Mucosa of descending colon (tissue), 3 donors: Measurements from ENCODE around the gene NTRK1. TPM values are rescaled to one million over a fixed set of nuclear protein-coding genes. Genes with fewer than 3 reads are reported as not detected.

ENCODE experiments used
- ATAC-seq: fragments of 200-7000 bp; cut with Tn5 transposase; one replicate; pipeline ENCODE4 v1.9.1; 2020; ENCODE audit warnings: mild to moderate bottlenecking, moderate library complexity
- DNase-seq, 3 donors: peaks; one replicate each; pipeline ENCODE4 v3.0.0-alpha.2; 2020
- H3K36me3 ChIP-seq: fragments of 200-600 bp; one replicate; pipeline ENCODE4 v1.8.0; 2021; ENCODE audit warnings: low read depth, mild to moderate bottlenecking
- H3K4me1 ChIP-seq: fragments of 200-600 bp; one replicate; pipeline ENCODE4 v1.8.0; 2021; ENCODE audit warnings: low read depth, mild to moderate bottlenecking
- H3K4me3 ChIP-seq: fragments of 200-600 bp; one replicate; pipeline ENCODE4 v1.8.0; 2021; ENCODE audit warnings: mild to moderate bottlenecking
- H3K9me3 ChIP-seq: fragments of 200-600 bp; one replicate; pipeline ENCODE4 v1.8.0; 2021; ENCODE audit warnings: mild to moderate bottlenecking
- intact Hi-C, 2 donors: fragments of 100-400 bp; cut with DNase I in 1 of 2; cut with micrococcal nuclease in 1 of 2; formaldehyde crosslinking; loops; one replicate each; pipeline versions ENCODE4 v1.11.0 to v1.11.1; 2022; cut with DNase I, micrococcal nuclease
- total RNA-seq, 3 donors: library from RNA; stranded (reverse); fragmentation: NEBNext Ultra II Directional in 2 of 3; extraction: Animal tissue kit (Norgen Biotek cat#: 25700) in 2 of 3; gene quantifications; one replicate each; pipeline versions ENCODE4 v1.2.1 to v1.2.4, GENCODE V29; 2021 to 2023
- TF ChIP-seq, protein P1 (sequence below): fragments of 200-600 bp; IDR thresholded peaks from one replicate; pipeline ENCODE4 v1.8.0; 2022; ENCODE audit warnings: antibody characterized with exemption, mild to moderate bottlenecking
- donor health status: DM: no; HTN: no; CAD: no; lungs with moderate emphysema.
- donor health status: DM: no; HTN: no; CAD: no.
- donor health status: DM: no; HTN: yes; CAD: no.

The NTRK1 gene
- total RNA-seq, 3 donors from 2014 or later: 0.67 to 1.3 (median 0.79) TPM

DNA sequence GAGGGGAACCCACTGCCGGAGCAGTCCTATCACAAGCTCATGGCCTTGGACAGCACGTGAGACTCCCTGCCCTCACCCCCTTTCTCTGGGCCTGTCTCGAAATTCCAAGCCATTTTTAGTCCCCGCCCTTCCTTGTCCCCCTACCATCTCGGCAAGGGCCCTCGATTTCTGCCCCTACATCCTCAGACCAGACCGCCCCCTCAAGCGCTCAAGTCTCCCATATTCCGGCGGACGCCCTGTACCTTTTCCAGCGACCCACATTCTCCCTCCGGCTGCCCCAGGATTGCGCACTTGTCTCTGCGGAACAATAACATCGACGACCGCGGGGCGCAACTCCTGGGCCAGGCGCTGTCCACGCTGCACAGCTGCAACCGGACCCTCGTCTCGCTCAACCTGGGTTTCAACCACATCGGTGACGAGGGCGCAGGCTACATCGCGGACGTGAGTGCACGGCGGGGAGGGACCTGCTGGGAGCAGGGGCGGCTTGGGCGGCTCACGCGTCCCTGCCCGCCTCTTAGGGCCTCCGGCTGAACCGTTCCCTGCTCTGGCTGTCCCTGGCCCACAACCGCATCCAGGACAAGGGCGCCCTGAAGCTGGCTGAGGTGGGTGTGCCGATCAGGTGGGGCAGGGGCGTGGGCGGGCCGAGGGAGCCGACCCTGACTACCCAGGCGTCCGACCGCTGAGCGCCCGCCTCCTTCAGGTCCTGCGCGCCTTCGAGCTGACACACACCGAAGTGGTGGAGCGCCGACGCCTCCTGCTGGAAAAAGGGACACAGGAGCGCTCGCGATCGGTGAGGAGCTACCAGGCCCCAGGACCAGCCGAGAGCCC, 66.8 kb downstream of the NTRK1 start:
- TF ChIP-seq, protein P1, sequence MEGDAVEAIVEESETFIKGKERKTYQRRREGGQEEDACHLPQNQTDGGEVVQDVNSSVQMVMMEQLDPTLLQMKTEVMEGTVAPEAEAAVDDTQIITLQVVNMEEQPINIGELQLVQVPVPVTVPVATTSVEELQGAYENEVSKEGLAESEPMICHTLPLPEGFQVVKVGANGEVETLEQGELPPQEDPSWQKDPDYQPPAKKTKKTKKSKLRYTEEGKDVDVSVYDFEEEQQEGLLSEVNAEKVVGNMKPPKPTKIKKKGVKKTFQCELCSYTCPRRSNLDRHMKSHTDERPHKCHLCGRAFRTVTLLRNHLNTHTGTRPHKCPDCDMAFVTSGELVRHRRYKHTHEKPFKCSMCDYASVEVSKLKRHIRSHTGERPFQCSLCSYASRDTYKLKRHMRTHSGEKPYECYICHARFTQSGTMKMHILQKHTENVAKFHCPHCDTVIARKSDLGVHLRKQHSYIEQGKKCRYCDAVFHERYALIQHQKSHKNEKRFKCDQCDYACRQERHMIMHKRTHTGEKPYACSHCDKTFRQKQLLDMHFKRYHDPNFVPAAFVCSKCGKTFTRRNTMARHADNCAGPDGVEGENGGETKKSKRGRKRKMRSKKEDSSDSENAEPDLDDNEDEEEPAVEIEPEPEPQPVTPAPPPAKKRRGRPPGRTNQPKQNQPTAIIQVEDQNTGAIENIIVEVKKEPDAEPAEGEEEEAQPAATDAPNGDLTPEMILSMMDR: peak; percentile 45
- no peaks in the 10 kb centered on the region for H3K36me3 ChIP-seq
- ATAC-seq (peak; percentile 76), DNase-seq (peak in 2 of 3 donors; percentile 78 to 83)
- no peaks in the 10 kb centered on the region for H3K9me3 ChIP-seq
- peaks cover 20% of the 10 kb centered on the region for H3K4me1 ChIP-seq
- H3K4me3 ChIP-seq: no peak overlapping the region
- intact Hi-C loops: no loop called here

DNA sequence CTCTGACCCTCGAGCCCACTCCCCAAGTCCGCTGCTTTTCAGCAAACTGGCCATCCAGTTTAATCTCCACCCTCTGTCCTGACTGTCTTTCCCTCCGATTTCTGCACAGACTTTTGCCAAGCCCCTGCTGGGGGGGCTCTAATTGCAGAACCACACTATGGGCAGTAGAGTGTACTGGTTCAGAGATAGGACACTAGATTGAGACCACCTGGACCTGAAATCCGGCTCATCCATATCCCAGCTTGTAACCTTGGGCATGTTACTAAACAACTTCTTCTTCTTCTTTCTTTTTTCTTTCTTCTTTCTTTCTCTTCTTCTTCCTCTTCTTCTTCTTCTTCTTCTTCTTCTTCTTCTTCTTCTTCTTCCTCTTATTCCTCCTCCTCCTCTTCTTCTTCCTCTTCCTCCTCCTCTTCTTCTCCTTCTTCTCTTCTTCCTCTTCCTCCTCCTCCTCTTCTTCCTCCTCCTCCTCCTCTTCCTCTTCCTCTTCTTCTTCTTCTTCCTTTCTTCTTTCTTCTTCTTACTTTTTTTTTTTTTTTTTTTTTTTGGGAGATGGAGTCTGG, 67.5 kb downstream of the NTRK1 start:
- DNase-seq: no peak
- TF ChIP-seq, protein P1: no peak
- H3K4me1 ChIP-seq: peaks cover 20% of the 10 kb centered on the region
- H3K4me3 ChIP-seq: no peak overlapping the region
- H3K36me3 ChIP-seq: no peaks in the 10 kb centered on the region
- H3K9me3 ChIP-seq: no peaks in the 10 kb centered on the region
- intact Hi-C loops: no loop called here
- no peak for ATAC-seq

DNA sequence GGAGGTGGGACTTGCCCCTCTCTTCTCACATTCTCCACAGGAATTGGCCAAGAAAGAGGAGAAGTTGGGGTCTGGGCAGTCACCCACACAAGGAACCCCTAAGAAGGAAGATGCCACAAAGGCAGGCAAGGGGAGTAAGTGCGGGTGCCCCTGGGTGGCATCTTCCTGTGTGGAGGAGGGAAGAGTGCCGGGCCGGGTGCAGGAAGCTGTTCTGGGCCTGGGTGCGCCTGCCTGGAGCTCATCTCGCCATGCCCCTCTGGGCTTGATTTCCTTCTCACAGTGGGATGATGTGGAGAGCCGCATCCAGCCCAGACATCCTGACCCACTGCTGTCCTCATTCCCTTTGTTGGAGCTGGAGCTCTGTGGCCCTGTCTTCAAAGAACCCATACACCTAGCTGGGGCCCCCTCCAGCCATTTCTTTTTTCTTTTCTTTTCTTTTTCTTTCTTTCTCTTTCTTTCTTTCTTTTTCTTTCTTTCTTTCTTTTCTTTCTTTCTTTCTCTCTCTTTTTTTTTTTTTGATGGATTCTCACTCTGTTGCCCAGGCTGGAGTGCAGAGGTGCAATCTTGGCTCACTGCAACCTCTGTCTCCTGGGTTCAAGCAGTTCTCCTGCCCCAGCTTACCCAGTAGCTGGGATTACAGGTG, 69.1 kb downstream of the NTRK1 start:
- ATAC-seq (no peak), DNase-seq (peak in 1 of 3 donors; percentile 15)
- Histone ChIP-seq H3K4me3 (no peak overlapping the region), H3K36me3 (no peaks in the 10 kb centered on the region), H3K9me3 (no peaks in the 10 kb centered on the region), H3K4me1 (peaks cover 9% of the 10 kb centered on the region)
- intact Hi-C loops: no loop called here
- TF ChIP-seq, protein P1: no peak

DNA sequence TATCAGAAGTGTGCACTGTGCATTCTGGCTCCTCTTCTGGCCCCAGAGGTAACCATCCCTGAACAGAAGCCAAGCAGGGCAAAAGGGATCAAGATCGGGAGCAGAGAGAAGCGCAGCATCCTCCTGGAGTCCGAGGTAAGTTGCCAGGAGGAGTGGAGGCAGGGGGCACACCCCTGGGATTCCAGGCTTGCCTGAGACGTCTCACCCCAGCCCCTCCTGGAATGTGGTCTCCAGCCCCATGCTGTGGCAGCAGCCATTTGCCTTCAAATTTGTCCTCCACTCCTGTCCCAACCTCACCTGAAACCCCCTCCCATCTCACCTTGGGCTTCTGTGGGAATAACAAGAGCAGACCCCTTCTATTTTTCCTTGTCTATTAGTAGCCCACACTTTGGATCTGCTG, 69.8 kb downstream of the NTRK1 start:
- ATAC-seq (no peak), DNase-seq (no peak)
- Histone ChIP-seq H3K36me3 (no peaks in the 10 kb centered on the region), H3K4me3 (no peak overlapping the region), H3K4me1 (peaks cover 9% of the 10 kb centered on the region), H3K9me3 (no peaks in the 10 kb centered on the region)
- TF ChIP-seq, protein P1: no peak
- intact Hi-C loops: no loop called here

Other genes with a start within 250 kb of the NTRK1 start
- gene HAPLN2, start 241.4 kb upstream of the NTRK1 start, total RNA-seq: under 1 TPM in 1 of 3 donors, not detected in 2; 0.28 TPM
- under 1 TPM in 2 of 3 donors, not detected in 1; 0.14 to 0.79 TPM for gene BCAN, start 218.7 kb upstream of the NTRK1 start, total RNA-seq
- gene NES, start 183.5 kb upstream of the NTRK1 start, total RNA-seq: 10 to 100 TPM in 1 of 3 donors, 1 to 10 TPM in 2; 3.0 to 11.4 (median 6.4) TPM
- 1 to 10 TPM in 2 of 3 donors, under 1 TPM in 1; 0.38 to 2.2 (median 1.2) TPM for gene CRABP2, start 155.3 kb upstream of the NTRK1 start, total RNA-seq
- 10 to 100 TPM; 35.1 to 58.6 (median 44.4) TPM for gene METTL25B, start 132.4 kb upstream of the NTRK1 start, total RNA-seq
- 10 to 100 TPM; 27.8 to 33.0 (median 31.0) TPM for gene ISG20L2, start 132.1 kb upstream of the NTRK1 start, total RNA-seq
- gene MRPL24, start 119.8 kb upstream of the NTRK1 start, total RNA-seq: 10 to 100 TPM; 50.1 to 61.7 (median 57.6) TPM
- gene HDGF, start 109.2 kb upstream of the NTRK1 start, total RNA-seq: 100 to 1,000 TPM; 196 to 264 (median 221) TPM
- gene PRCC, start 93.3 kb upstream of the NTRK1 start, total RNA-seq: 10 to 100 TPM; 55.0 to 66.1 (median 59.2) TPM
- gene SH2D2A, start 44.0 kb upstream of the NTRK1 start, total RNA-seq: 1 to 10 TPM; 2.9 to 3.3 (median 3.1) TPM
- gene INSRR, start 1.7 kb upstream of the NTRK1 start, total RNA-seq: under 1 TPM in 2 of 3 donors, not detected in 1; 0.06 to 0.09 TPM
- 1 to 10 TPM; 2.3 to 7.2 (median 4.6) TPM for gene PEAR1, start 32.9 kb downstream of the NTRK1 start, total RNA-seq
- gene LRRC71, start 59.8 kb downstream of the NTRK1 start, total RNA-seq: not detected
- gene ARHGEF11, start 184.9 kb downstream of the NTRK1 start, total RNA-seq: 10 to 100 TPM; 47.7 to 75.1 (median 60.0) TPM
- gene ETV3L, start 238.9 kb downstream of the NTRK1 start, total RNA-seq: not detected